CMK (cell line): ENCODE results near the gene CABP7.
A peak's percentile ranks its signal among the peaks of the same experiment; 100 is the strongest.

Experiments used
- DNase-seq: peaks from one replicate; pipeline ENCODE4 v3.0.0-alpha.2; 2010; ENCODE audit warnings: low read depth

Gene CABP7

GRCh38 chr22:29702000-29702930 lies 17.5 kb upstream of the CABP7 start:
- DNase-seq, result no peak

DNA sequence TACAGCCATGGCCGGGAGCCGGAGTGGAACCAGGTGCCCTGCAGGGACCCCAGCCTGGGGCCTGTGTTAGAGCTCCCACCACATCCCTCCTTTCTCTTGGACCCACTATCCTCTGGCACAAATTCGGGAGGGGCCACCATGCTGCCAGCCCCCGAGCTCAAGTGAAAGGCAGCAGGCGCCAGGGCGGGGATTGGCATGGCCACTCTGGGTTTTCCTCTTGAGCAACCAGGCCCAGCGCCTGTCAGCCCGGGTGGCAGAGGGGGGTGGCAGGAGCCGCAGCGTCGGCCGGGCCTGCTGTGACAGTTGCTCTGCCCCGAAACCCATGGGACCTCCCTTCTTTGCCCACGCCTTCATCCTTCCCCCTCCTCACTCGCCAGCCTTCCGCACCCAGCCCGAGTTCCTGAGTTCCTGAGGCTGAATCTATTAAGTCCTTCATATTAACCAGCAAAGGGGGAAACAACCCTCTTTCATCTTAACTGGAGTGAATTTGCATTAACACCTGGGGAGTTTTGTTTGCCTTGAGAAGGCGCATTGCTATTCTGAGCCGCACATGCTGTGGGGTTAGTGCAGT lies 16.8 kb upstream of the CABP7 start:
- no peak for DNase-seq

GRCh38 chr22:29703569-29704195 lies 16.1 kb upstream of the CABP7 start:
- DNase-seq, result no peak

- no peak for DNase-seq
Measured at GRCh38 chr22:29704528-29705285, 15.1 kb upstream of the CABP7 start.

- DNase-seq, result no peak
Measured at GRCh38 chr22:29705651-29706050, 14.2 kb upstream of the CABP7 start.

DNA sequence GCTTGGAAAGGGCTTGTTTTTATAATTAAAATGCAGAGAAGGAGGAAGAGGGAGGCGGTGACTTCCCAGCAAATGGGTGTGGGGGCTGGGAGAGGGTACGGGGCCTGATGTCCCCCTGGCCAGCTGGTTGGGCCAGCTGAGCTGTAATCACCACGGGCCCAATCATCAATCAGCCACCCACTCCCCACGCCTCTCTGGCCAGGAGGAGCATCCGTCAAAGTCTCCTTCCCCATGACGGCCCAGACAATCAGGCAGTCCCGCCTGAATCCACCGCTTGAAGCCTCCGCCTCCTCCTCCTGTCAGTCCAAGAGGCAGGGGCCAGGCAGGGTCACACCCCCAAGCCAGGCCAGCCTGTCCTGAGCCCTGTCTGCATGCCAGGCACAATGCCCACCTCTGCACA lies 13.3 kb upstream of the CABP7 start:
- no peak for DNase-seq

GRCh38 chr22:29707010-29707409 lies 12.8 kb upstream of the CABP7 start:
- no peak for DNase-seq

DNA sequence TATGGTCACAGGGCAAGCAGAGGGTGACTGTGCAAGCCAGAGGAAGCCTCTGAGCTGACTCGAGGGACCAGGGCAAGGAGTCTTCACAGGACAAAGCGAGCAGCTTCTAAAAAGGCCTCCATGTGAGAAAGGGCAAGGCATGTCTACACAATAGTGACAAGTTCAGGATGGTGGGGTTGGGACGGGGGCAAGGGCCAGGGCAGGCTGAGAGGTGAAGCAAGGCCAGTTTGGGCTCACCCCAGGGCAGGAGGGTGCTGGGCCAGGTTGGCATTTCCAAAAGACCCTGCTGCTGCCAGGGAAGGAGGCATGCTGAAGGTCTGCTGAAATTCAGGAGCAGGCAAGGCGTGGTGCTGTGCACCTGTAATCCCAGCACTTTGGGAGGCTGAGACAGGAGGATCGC lies 12.3 kb upstream of the CABP7 start:
- DNase-seq, result no peak

GRCh38 chr22:29710193-29710592 lies 9.6 kb upstream of the CABP7 start:
- DNase-seq, result no peak

- DNase-seq, result no peak
Measured at GRCh38 chr22:29710922-29711593, 8.7 kb upstream of the CABP7 start.

GRCh38 chr22:29712119-29712518 lies 7.7 kb upstream of the CABP7 start:
- DNase-seq, result no peak

- DNase-seq, result no peak
Measured at GRCh38 chr22:29713156-29713727, 6.6 kb upstream of the CABP7 start.

GRCh38 chr22:29715240-29715639 lies 4.6 kb upstream of the CABP7 start:
- no peak for DNase-seq

- DNase-seq, result no peak
Measured at GRCh38 chr22:29715705-29716104, 4.1 kb upstream of the CABP7 start.

GRCh38 chr22:29716814-29717545 lies 2.8 kb upstream of the CABP7 start:
- peak; percentile 66 for DNase-seq

DNA sequence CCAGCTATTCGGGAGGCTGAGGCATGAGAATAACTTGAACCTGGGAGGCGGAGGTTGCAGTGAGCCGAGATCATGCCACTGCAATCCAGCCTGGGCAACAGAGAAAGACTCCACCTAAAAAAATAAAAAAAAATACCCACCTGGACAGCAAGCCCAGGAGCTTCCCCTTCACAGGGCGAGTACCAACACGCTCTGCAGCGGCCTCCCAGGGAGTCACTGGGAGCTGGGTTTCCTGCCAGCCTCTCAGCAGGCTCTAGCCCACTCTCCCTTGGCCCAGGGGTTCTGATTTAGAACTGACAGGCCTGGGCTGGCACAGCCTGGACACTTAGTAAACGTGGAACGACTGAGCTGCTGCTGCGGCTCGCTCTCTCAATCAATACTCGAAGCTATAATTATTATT lies 2.0 kb upstream of the CABP7 start:
- no peak for DNase-seq

GRCh38 chr22:29718949-29719898 lies 579 bp upstream of the CABP7 start:
- DNase-seq, result no peak

DNA sequence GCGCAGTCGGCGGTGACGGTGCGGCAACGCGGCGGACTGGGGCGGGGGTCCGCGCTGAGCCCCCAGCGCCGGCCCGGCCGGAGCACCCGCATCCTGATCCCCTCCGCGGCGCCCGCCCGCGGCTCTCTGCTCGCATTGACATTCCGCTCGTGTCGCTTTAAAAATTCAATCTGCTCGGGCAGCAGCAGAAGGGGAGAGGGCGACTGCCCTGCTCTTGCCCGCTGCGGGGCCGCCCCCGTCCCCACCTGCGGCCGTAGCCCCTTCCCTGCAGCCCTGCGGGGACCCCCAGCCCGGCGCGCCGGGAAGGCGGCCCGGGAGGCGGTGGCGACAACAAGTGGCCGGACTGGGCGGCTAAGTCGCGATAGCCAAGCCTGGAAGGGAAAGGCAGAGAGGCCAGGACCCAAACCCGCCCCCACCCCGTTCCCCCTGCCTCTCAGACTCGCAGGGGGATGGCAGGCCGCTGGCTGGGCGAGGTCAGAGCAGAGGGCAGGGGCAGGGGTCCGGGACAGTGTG lies 1.1 kb downstream of the CABP7 start:
- DNase-seq, result no peak

GRCh38 chr22:29722151-29722550 lies 2.3 kb downstream of the CABP7 start:
- DNase-seq, result no peak
